Stimulated activated CD4-positive, alpha-beta T cell treated with anti-CD3 and anti-CD28 coated beads, Interleukin-2, amount 100 ng/mL, for 24 hours (primary cell): Measurements from ENCODE around the gene GP1BA.
"Not testable (repeated sequence)": the region's sequence is repeated elsewhere in the genome, so short reads cannot be mapped to it uniquely, and the experiment has no call there.

ENCODE experiments used
- DNase-seq, 2 donors: peaks; one replicate each; pipeline ENCODE4 v3.0.0-alpha.2; 2020

The GP1BA gene

GRCh38 chr17:4901648-4902344 lies 30.3 kb upstream of the GP1BA start:
- DNase-seq, result peak in 1 of 2 donors; percentile 19

- no peak for DNase-seq
These were observed 29.5 kb upstream of the GP1BA start for GRCh38 chr17:4902540-4902939.

DNA sequence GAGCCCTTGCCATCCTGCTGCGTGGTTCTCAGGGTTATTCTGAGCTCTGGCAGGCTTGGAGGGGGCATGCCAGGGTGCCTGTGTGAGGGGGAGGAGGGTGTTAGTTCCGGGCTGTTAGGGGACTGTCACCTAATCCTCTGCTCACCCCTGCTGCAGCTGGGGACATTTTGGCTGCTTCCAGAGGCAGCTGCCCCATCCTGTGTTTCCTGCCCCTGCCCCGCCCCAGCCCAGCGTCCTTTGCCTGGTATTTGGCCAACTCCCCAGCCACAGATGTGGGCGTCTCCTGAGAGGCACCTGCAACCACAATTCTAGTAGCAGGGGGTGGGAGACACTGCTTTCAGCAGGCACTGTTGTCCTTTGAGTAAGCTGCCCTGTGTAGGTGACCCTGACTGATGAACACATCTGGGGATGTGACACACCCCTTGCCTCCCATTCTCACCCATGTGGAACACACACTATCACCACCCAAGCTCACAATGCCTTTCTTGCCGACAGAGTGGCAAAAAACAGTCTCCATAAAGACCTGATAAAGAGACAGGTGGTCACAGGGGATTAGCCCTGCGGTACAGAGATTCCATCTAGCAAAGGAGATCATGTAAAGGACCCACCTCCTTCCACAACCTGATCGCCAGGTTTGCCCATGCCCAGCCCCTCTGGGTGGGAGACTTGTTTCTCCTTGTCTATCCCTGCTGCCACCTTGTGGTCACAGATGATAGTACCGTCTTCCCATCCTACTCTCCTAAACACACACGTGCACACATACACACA lies 28.8 kb upstream of the GP1BA start, which contains the start of gene CHRNE:
CHRNE (minus strand) TSS at position 48 of the 768 bp plus-strand sequence; CDS start at position 13, 35 bp downstream.
- DNase-seq, result peak; percentile 81

DNA sequence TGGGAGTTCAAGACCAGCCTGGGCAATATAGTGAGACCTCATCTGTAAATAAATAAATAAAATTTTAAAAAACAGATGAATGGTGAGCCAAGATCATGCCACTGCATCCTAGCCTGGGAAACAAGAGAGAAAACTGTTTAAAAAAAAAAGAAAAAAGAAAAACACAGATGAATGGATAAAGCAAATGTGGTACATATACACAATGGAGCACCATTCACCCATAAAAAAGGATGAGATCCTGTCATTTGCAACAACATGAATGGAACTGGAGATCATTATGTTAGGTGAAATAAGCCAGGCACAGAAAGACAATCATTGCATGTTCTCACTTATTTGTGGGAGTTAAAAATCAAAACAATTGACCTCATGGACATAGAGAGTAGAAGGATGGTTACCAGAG lies 25.4 kb upstream of the GP1BA start:
- not testable (repeated sequence) for DNase-seq

DNA sequence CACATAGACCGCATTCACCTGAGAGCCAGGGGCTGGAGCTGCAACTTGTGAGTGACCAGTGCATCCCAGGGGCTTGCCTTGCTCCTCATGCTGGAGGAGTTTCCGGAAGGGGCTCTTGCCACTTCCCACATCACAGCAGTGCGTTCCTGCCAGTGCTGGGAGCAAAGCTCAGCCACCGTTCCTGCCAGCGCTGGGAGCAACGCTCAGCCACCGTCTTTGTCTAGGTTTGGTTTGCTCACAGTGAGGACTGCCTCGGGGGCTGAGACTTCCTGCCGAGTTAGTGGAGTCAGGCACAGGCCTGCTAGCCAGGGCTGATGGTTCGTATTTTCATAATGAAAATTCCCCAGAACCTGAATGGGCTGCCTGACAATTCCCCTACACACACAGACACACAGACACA lies 23.8 kb upstream of the GP1BA start:
- DNase-seq, result no peak

- DNase-seq, result peak; percentile 72
These were observed 23.2 kb upstream of the GP1BA start for GRCh38 chr17:4908711-4909496.

DNA sequence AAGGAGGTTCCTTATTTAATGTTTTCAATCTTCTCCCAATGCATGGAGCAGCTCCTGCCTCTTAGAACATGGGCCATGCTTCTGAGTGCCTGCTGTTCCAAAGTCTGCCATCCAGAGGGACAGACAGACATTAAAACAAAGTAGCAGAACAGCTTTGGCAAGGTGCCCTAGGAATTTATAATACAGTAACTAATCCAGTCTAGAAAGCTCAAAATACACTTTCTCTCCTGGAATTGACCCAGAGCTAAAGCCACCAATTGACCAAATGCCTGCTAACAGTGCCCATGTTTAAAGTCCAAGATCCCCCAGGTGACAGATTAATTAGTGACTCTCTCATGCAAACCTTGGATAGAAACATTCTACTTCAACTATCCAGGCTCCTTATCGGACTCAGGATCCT lies 18.1 kb upstream of the GP1BA start:
- no peak for DNase-seq

- DNase-seq, result not testable (repeated sequence)
These were observed 17.5 kb upstream of the GP1BA start for GRCh38 chr17:4914551-4914950.

- no peak for DNase-seq
These were observed 12.5 kb upstream of the GP1BA start for GRCh38 chr17:4919511-4920047.

DNA sequence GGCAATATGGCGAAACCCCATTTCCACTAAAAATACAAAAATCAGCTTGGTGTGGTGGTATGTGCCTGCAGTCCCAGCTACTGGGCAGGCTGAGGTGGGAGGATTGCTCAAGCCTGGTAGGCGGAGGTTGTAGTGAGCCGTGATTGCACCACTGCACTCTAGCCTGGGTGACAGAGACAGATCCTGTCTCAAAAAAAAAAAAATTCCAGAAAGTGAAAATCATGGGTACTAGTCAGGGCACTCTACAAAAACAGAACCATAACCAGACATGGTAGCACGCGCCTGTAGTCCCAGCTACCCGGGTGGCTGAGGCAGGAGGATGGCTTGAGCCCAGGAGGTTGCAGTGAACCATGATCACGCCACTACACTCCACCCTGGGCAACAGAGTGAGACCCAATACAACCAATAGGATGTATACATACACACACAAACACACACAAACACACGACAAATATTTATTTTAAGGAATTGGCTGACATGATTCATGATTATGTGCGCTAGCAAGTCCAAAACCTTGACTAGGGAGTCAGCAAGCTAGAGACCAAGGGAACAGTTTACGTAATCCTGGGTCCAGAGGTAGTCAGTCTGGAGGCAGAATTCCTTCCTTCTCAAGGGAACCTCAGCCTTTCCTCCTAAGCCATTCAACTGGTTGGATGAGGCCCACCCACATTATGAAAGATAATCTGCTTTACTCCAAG lies 11.6 kb upstream of the GP1BA start:
- no peak for DNase-seq

- DNase-seq, result no peak
These were observed 10.8 kb upstream of the GP1BA start for GRCh38 chr17:4921320-4921719.

- DNase-seq, result not testable (repeated sequence)
These were observed 5.3 kb upstream of the GP1BA start for GRCh38 chr17:4926577-4927335.

- DNase-seq, result no peak
These were observed 3.2 kb upstream of the GP1BA start for GRCh38 chr17:4928881-4929280.

DNA sequence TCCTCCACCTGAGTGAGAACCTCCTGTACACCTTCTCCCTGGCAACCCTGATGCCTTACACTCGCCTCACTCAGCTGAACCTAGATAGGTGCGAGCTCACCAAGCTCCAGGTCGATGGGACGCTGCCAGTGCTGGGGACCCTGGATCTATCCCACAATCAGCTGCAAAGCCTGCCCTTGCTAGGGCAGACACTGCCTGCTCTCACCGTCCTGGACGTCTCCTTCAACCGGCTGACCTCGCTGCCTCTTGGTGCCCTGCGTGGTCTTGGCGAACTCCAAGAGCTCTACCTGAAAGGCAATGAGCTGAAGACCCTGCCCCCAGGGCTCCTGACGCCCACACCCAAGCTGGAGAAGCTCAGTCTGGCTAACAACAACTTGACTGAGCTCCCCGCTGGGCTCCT lies 679 bp downstream of the GP1BA start:
- no peak for DNase-seq

DNA sequence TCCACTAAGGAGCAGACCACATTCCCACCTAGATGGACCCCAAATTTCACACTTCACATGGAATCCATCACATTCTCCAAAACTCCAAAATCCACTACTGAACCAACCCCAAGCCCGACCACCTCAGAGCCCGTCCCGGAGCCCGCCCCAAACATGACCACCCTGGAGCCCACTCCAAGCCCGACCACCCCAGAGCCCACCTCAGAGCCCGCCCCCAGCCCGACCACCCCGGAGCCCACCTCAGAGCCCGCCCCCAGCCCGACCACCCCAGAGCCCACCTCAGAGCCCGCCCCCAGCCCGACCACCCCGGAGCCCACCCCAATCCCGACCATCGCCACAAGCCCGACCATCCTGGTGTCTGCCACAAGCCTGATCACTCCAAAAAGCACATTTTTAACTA lies 1.6 kb downstream of the GP1BA start:
- DNase-seq, result no peak

GRCh38 chr17:4934173-4934979 lies 2.3 kb downstream of the GP1BA start:
- no peak for DNase-seq

- DNase-seq, result no peak
These were observed 3.6 kb downstream of the GP1BA start for GRCh38 chr17:4935650-4936049.

- DNase-seq, result no peak
These were observed 4.4 kb downstream of the GP1BA start for GRCh38 chr17:4936436-4936835.

DNA sequence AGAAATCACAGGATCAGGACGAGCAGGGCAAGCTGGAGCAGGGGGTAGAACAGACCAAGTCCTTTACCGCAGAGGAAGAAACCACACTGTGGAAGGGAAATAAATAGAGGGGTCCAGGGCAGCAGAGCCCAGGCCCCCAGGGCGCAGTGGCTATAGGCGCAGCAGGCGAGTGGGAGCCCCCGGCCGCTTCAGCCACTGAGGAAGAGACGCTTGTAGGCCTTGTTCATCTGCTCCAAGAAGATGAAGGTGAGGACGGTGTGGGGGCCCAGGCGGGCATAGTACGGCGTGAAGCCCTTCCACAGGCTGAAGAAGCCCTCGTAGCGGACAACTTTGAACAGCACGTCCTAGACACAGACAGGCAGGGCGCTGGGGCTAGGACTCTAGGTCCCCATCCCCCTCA lies 5.5 kb downstream of the GP1BA start:
- DNase-seq, result no peak

- DNase-seq, result no peak
These were observed 6.0 kb downstream of the GP1BA start for GRCh38 chr17:4938069-4938491.
